HepG2 (cell line): ENCODE measurements around the gene CARD9.

Experiments used
- ARNT ChIP-seq: fragments of 450-650 bp; IDR thresholded peaks from 2 replicates; pipeline ENCODE4 v1.6.1; 2017
- BRF2 ChIP-seq: sonication (generic); formaldehyde crosslinking; IDR thresholded peaks from 2 replicates; pipeline ENCODE4 v1.8.1; 2022; ENCODE audit warnings: mild to moderate bottlenecking, missing genetic modification reagents
- CTCF ChIP-seq: sonication (generic); formaldehyde crosslinking; IDR thresholded peaks from 2 replicates; pipeline ENCODE4 v1.5.0; 2020; ENCODE audit warnings: mild to moderate bottlenecking, missing genetic modification reagents, moderate library complexity
- ZNF10 ChIP-seq: sonication (generic); formaldehyde crosslinking; IDR thresholded peaks from 2 replicates; pipeline ENCODE4 v1.4.0; 2020; ENCODE audit warnings: mild to moderate bottlenecking, low read depth, missing genetic modification reagents, borderline replicate concordance
- ZNF232 ChIP-seq: sonication (generic); formaldehyde crosslinking; IDR thresholded peaks from 2 replicates; pipeline ENCODE4 v1.4.0; 2020; ENCODE audit warnings: missing genetic modification reagents, borderline replicate concordance
- ZNF567 ChIP-seq: sonication (generic); formaldehyde crosslinking; IDR thresholded peaks from 2 replicates; pipeline ENCODE4 v1.8.1; 2023; ENCODE audit warnings: mild to moderate bottlenecking, missing genetic modification reagents, borderline replicate concordance

- no peak for TF ChIP-seq ZNF232 (CRISPR knock-in tag)
- no peak for TF ChIP-seq ARNT
- no peak for TF ChIP-seq CTCF (CRISPR knock-in tag)
- TF ChIP-seq ZNF10 (CRISPR knock-in tag): no peak
- TF ChIP-seq ZNF567 (CRISPR knock-in tag): no peak
- no peak for TF ChIP-seq BRF2 (CRISPR knock-in tag)
These were observed 45.0 kb upstream of the CARD9 start for GRCh38 chr9:136418182-136419091.
